ENCODE results near the gene CHMP2A. TPM values are rescaled to one million over a fixed set of nuclear protein-coding genes. Genes with fewer than 3 reads are reported as not detected.

Gene CHMP2A
- total and polyA plus RNA-seq, 2 of the 13 experiments (the other 11 are each of a cell fraction or from before 2014, with no cell fraction given) = 49.7 to 55.0 TPM

- TF ChIP-seq PBX2 (CRISPR knock-in tag; IDR thresholded peaks at IDR 0.05) (no peak), FLYWCH1 (CRISPR knock-in tag; IDR thresholded peaks at IDR 0.05) (no peak), GATAD1 (CRISPR knock-in tag; IDR thresholded peaks at IDR 0.05) (no peak), ZBTB40 (IDR thresholded peaks at IDR 0.05) (no peak), ZBTB40 (CRISPR knock-in tag; IDR thresholded peaks at IDR 0.05) (no peak), TCF7 (IDR thresholded peaks at IDR 0.05; ENCODE audit: low read depth) (no peak), ZNF232 (CRISPR knock-in tag; IDR thresholded peaks at IDR 0.05; ENCODE audit: borderline replicate concordance) (no peak)
These were observed 37.7 kb downstream of the CHMP2A start (continued) for GRCh38 chr19:58516964-58517833.
